Liver (tissue), 9 donors: ENCODE data around the gene SLC19A3. TPM values are rescaled to one million over a fixed set of nuclear protein-coding genes. Genes with fewer than 3 reads are reported as not detected.

Source experiments
- DNase-seq: peaks from one replicate; pipeline ENCODE4 v3.0.0-alpha.2; 2017; ENCODE audit warnings: low spot score
- H3K27ac ChIP-seq, 2 donors: one replicate each; pipeline ENCODE4 v1.7.0; 2013; ENCODE audit warnings: inconsistent platforms in 2 of 2, low read length in 2 of 2, control low read depth in 1 of 2, low read depth in 1 of 2, mild to moderate bottlenecking in 1 of 2
- H3K27me3 ChIP-seq, 4 donors: one replicate each; pipeline versions ENCODE4 v1.6.1 to v1.7.0; 2013; ENCODE audit warnings: low read length in 3 of 4, inconsistent platforms in 1 of 4, mild to moderate bottlenecking in 1 of 4, moderate library complexity in 1 of 4; ENCODE audit not compliant: control insufficient read depth in 4 of 4, insufficient read depth in 4 of 4
- H3K36me3 ChIP-seq, 4 donors: one replicate each; pipeline versions ENCODE4 v1.6.1 to v1.7.0; 2013; ENCODE audit warnings: low read length in 3 of 4, mild to moderate bottlenecking in 3 of 4, low read depth in 1 of 4, moderate library complexity in 1 of 4; ENCODE audit not compliant: control insufficient read depth in 4 of 4, insufficient read depth in 3 of 4
- H3K4me1 ChIP-seq, 4 donors: one replicate each; pipeline versions ENCODE4 v1.6.1 to v1.7.0; 2013; ENCODE audit warnings: low read length in 3 of 4, mild to moderate bottlenecking in 3 of 4, moderate library complexity in 1 of 4; ENCODE audit not compliant: control insufficient read depth in 4 of 4, insufficient read depth in 4 of 4
- H3K4me3 ChIP-seq, 3 donors: one replicate each; pipeline versions ENCODE4 v1.6.1 to v1.7.0; 2013; ENCODE audit warnings: low read length in 3 of 3, control low read depth in 1 of 3, low read depth in 1 of 3, mild to moderate bottlenecking in 1 of 3
- H3K9ac ChIP-seq, 2 donors: one replicate each; pipeline ENCODE4 v1.7.0; 2013; ENCODE audit warnings: low read length in 2 of 2, mild to moderate bottlenecking in 2 of 2, moderate library complexity in 2 of 2, control low read depth in 1 of 2, low read depth in 1 of 2
- H3K9me3 ChIP-seq, 4 donors: one replicate each; pipeline versions ENCODE4 v1.6.1 to v1.7.0; 2013; ENCODE audit warnings: low read length in 3 of 4; ENCODE audit not compliant: control insufficient read depth in 4 of 4
- ATF3 ChIP-seq: IDR thresholded peaks from 2 replicates; pipeline ENCODE4 v1.6.1; 2016; ENCODE audit warnings: antibody characterized with exemption
- EGR1 ChIP-seq, 2 donors: IDR thresholded peaks; 2 replicates each; pipeline ENCODE4 v1.6.1; 2016 to 2018; ENCODE audit warnings: antibody characterized with exemption in 2 of 2, low read depth in 2 of 2
- FOXA1 ChIP-seq: IDR thresholded peaks from 2 replicates; pipeline ENCODE4 v1.6.1; 2016; ENCODE audit warnings: antibody characterized with exemption
- FOXA2 ChIP-seq: IDR thresholded peaks from 2 replicates; pipeline ENCODE4 v1.6.1; 2016; ENCODE audit warnings: antibody characterized with exemption
- HNF4G ChIP-seq: IDR thresholded peaks from 2 replicates; pipeline ENCODE4 v1.6.1; 2016; ENCODE audit warnings: antibody characterized with exemption
- JUND ChIP-seq, 2 donors: IDR thresholded peaks; 2 replicates each; pipeline ENCODE4 v1.6.1; 2016; ENCODE audit warnings: antibody characterized with exemption in 2 of 2
- NR2F2 ChIP-seq: IDR thresholded peaks from 2 replicates; pipeline ENCODE4 v1.6.1; 2016; ENCODE audit warnings: antibody characterized with exemption
- RAD21 ChIP-seq, 2 donors: IDR thresholded peaks; 2 replicates each; pipeline ENCODE4 v1.6.1; 2016; ENCODE audit warnings: antibody characterized with exemption in 2 of 2, mild to moderate bottlenecking in 2 of 2
- RXRA ChIP-seq, 2 donors: IDR thresholded peaks; 2 replicates each; pipeline ENCODE4 v1.6.1; 2017 to 2018; ENCODE audit warnings: antibody characterized with exemption in 2 of 2, mild to moderate bottlenecking in 1 of 2
- SP1 ChIP-seq: IDR thresholded peaks from 2 replicates; pipeline ENCODE4 v1.6.1; 2018; ENCODE audit warnings: antibody characterized with exemption, mild to moderate bottlenecking
- TAF1 ChIP-seq: conservative IDR thresholded peaks from 2 replicates; pipeline ENCODE4 v1.6.1; 2016; ENCODE audit warnings: antibody characterized with exemption, mild to moderate bottlenecking
- WGBS: extraction: QIAGEN DNeasy Blood & Tissue Kit; methylation state at CpG from one replicate; pipeline ENCODE4 v1.1.7; 2013; 5-methylcytosine and 5-hydroxymethylcytosine counted together
- polyA plus RNA-seq, 2 donors: library from polyadenylated mRNA; stranded (reverse) in 1 of 2; unstranded in 1 of 2; fragments of 200-250 nt in 1 of 2; fragments of >200 nt in 1 of 2; fragmentation: Nextera tagmentation in 1 of 2; extraction: Ambion mirVana in 1 of 2; gene quantifications; one replicate each; pipeline versions ENCODE4 v1.2.1 to v1.2.3, GENCODE V29; 2013 to 2015
- total RNA-seq, 2 donors: library from RNA; depleted of rRNA; stranded (reverse); fragments of >200 nt; gene quantifications; one replicate each; pipeline ENCODE4 v1.2.3, GENCODE V29; 2014
- TF ChIP-seq, protein P1 (sequence below): IDR thresholded peaks from 2 replicates; pipeline ENCODE4 v1.6.1; 2016; ENCODE audit warnings: antibody characterized with exemption, mild to moderate bottlenecking
- TF ChIP-seq, protein P2 (sequence below): IDR thresholded peaks from 2 replicates; pipeline ENCODE4 v1.6.1; 2016; ENCODE audit warnings: antibody characterized with exemption
- TF ChIP-seq, protein P3 (sequence below): IDR thresholded peaks from 2 replicates; pipeline ENCODE4 v1.6.1; 2016; ENCODE audit warnings: antibody characterized with exemption
- TF ChIP-seq, protein P4 (sequence below): fragments of 150-350 bp; IDR thresholded peaks from 2 replicates; pipeline ENCODE4 v1.5.1; 2017; ENCODE audit warnings: improper control_type of control experiment, low read depth, low read length; ENCODE audit not compliant: missing input control
- donor health status: healthy.
- donor health status: healthy.
- donor health status: healthy.
- donor health status: healthy.
- donor health status: healthy.

SLC19A3 gene
- total and polyA plus RNA-seq, 4 donors = 4.2 to 12.9 (median 8.4) TPM

- H3K4me1 ChIP-seq = no peaks in the 10 kb centered on the region
- H3K36me3 ChIP-seq = no peaks in the 10 kb centered on the region
- no peak overlapping the region for H3K9ac ChIP-seq
- TF ChIP-seq, protein P1, sequence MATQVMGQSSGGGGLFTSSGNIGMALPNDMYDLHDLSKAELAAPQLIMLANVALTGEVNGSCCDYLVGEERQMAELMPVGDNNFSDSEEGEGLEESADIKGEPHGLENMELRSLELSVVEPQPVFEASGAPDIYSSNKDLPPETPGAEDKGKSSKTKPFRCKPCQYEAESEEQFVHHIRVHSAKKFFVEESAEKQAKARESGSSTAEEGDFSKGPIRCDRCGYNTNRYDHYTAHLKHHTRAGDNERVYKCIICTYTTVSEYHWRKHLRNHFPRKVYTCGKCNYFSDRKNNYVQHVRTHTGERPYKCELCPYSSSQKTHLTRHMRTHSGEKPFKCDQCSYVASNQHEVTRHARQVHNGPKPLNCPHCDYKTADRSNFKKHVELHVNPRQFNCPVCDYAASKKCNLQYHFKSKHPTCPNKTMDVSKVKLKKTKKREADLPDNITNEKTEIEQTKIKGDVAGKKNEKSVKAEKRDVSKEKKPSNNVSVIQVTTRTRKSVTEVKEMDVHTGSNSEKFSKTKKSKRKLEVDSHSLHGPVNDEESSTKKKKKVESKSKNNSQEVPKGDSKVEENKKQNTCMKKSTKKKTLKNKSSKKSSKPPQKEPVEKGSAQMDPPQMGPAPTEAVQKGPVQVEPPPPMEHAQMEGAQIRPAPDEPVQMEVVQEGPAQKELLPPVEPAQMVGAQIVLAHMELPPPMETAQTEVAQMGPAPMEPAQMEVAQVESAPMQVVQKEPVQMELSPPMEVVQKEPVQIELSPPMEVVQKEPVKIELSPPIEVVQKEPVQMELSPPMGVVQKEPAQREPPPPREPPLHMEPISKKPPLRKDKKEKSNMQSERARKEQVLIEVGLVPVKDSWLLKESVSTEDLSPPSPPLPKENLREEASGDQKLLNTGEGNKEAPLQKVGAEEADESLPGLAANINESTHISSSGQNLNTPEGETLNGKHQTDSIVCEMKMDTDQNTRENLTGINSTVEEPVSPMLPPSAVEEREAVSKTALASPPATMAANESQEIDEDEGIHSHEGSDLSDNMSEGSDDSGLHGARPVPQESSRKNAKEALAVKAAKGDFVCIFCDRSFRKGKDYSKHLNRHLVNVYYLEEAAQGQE = no peak
- TF ChIP-seq NR2F2 = no peak
- no peak for TF ChIP-seq FOXA2
- no peak for TF ChIP-seq RAD21 (IDR thresholded peaks at IDR 0.05)
- no peak for TF ChIP-seq JUND (IDR thresholded peaks at IDR 0.05)
- no peak for TF ChIP-seq SP1
- TF ChIP-seq, protein P2, sequence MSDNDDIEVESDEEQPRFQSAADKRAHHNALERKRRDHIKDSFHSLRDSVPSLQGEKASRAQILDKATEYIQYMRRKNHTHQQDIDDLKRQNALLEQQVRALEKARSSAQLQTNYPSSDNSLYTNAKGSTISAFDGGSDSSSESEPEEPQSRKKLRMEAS = no peak
- TF ChIP-seq FOXA1 = no peak
- TF ChIP-seq ATF3 = no peak
- TF ChIP-seq HNF4G = no peak
- WGBS = 42% methylated on average over 3 of the region's 3 CpGs
- no peak overlapping the region for H3K4me3 ChIP-seq
- H3K9me3 ChIP-seq = no peaks in the 10 kb centered on the region
- DNase-seq = no peak
- no peak overlapping the region for H3K27ac ChIP-seq
- no peaks in the 10 kb centered on the region for H3K27me3 ChIP-seq
Measured at GRCh38 chr2:227661827-227662226, 56.0 kb downstream of the SLC19A3 start.

- Histone ChIP-seq H3K27me3 (no peaks in the 10 kb centered on the region), H3K27ac (no peak overlapping the region), H3K4me3 (no peak overlapping the region), H3K9me3 (no peaks in the 10 kb centered on the region), H3K9ac (no peak overlapping the region), H3K4me1 (no peaks in the 10 kb centered on the region), H3K36me3 (no peaks in the 10 kb centered on the region)
- TF ChIP-seq FOXA2 (no peak), HNF4G (no peak), TAF1 (no peak), RXRA (IDR thresholded peaks at IDR 0.05) (no peak), EGR1 (IDR thresholded peaks at IDR 0.05; ENCODE audit: low read depth in 2 of 2) (no peak)
- TF ChIP-seq, protein P3, sequence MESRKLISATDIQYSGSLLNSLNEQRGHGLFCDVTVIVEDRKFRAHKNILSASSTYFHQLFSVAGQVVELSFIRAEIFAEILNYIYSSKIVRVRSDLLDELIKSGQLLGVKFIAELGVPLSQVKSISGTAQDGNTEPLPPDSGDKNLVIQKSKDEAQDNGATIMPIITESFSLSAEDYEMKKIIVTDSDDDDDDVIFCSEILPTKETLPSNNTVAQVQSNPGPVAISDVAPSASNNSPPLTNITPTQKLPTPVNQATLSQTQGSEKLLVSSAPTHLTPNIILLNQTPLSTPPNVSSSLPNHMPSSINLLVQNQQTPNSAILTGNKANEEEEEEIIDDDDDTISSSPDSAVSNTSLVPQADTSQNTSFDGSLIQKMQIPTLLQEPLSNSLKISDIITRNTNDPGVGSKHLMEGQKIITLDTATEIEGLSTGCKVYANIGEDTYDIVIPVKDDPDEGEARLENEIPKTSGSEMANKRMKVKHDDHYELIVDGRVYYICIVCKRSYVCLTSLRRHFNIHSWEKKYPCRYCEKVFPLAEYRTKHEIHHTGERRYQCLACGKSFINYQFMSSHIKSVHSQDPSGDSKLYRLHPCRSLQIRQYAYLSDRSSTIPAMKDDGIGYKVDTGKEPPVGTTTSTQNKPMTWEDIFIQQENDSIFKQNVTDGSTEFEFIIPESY = no peak
- TF ChIP-seq, protein P2 = no peak
- TF ChIP-seq, protein P1 = no peak
- TF ChIP-seq, protein P4, sequence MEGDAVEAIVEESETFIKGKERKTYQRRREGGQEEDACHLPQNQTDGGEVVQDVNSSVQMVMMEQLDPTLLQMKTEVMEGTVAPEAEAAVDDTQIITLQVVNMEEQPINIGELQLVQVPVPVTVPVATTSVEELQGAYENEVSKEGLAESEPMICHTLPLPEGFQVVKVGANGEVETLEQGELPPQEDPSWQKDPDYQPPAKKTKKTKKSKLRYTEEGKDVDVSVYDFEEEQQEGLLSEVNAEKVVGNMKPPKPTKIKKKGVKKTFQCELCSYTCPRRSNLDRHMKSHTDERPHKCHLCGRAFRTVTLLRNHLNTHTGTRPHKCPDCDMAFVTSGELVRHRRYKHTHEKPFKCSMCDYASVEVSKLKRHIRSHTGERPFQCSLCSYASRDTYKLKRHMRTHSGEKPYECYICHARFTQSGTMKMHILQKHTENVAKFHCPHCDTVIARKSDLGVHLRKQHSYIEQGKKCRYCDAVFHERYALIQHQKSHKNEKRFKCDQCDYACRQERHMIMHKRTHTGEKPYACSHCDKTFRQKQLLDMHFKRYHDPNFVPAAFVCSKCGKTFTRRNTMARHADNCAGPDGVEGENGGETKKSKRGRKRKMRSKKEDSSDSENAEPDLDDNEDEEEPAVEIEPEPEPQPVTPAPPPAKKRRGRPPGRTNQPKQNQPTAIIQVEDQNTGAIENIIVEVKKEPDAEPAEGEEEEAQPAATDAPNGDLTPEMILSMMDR = no peak
- 74% methylated on average over 7 of the region's 7 CpGs for WGBS
- no peak for DNase-seq
Measured at GRCh38 chr2:227661025-227661649, 56.7 kb downstream of the SLC19A3 start.
